ENCODE measurements around the gene CRYGB. TPM values are rescaled to one million over a fixed set of nuclear protein-coding genes. Genes with fewer than 3 reads are reported as not detected.

CRYGB gene
- polyA plus RNA-seq, 1 of the 3 experiments (the other 2 are of a cell fraction) = not detected

DNA sequence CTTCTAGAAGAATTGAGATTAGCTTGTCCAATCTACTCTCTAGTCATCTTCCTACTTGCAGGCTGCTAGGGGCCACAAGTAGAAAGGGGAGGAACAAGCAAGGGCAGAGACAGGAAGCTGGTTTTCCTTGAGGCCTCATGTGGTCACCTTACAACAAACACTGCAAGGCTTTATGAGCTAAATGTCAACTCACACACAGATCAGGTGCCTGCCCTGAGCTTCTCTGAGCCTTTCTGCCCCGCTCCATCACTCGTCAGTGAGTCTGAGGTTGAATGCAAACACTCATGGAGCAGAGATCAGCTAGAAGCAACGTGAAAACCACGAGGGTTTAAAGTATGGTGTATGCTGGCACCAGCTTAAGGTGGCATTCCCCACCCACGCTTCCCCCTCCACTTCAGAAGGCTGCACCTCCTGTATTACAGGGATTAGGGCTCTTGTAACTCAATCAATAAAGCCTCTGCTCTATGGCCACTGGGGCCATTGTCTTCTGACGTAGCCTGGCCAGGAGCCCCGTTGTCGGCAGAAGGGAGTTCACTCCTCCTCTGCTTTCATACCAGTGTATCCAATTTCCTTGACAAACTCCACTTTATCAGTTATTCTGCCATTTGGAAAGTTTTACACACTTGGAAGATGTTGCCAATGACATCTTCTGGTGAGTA, 10.9 kb downstream of the CRYGB start:
- no peaks in the 10 kb centered on the region for H4K20me1 ChIP-seq (ENCODE audit: insufficient read depth)
- H3K27me3 ChIP-seq (ENCODE audit: insufficient read depth) = no peaks in the 10 kb centered on the region
- no peak overlapping the region for H3K27ac ChIP-seq (ENCODE audit: low read depth in 2 of 2, low read length in 1 of 2)
- H3K79me2 ChIP-seq (ENCODE audit: insufficient read depth) = no peaks in the 10 kb centered on the region
- no peak overlapping the region for H3K4me2 ChIP-seq
- no peaks in the 10 kb centered on the region for H3F3A ChIP-seq (replicated peaks; ENCODE audit: insufficient read depth)
- H3K36me3 ChIP-seq (replicated peaks in 1 of 2; ENCODE audit: control insufficient read depth in 1 of 2, insufficient read depth in 2 of 2, low read length in 1 of 2) = no peaks in the 10 kb centered on the region
- no peak overlapping the region for H3K9ac ChIP-seq
- ChIA-PET CTCF (no interaction called here), POLR2A (no interaction called here)
- H2AFZ ChIP-seq (ENCODE audit: low read depth) = no peak overlapping the region
- no peaks in the 10 kb centered on the region for H3K9me3 ChIP-seq
- no peak for DNase-seq
- H3K4me1 ChIP-seq (ENCODE audit: control insufficient read depth in 1 of 2, insufficient read depth in 2 of 2, low read depth in 1 of 2, low read length in 1 of 2) = peaks cover 0 to 14% of the 10 kb centered on the region in 2 experiments; a peak in 2 of 4 replicates
- WGBS (ENCODE audit: low lambda C conversion rate) = 54% methylated on average over 7 of the region's 8 CpGs
- H3K9me2 ChIP-seq = no peaks in the 10 kb centered on the region
- TF ChIP-seq ZBTB33 (IDR thresholded peaks at IDR 0.05; ENCODE audit: borderline replicate concordance, low read depth) (no peak), MAX (IDR thresholded peaks at IDR 0.05; ENCODE audit: low read depth) (no peak), USF2 (IDR thresholded peaks at IDR 0.05; ENCODE audit: borderline replicate concordance, low read depth, low read length) (no peak), FOXJ3 (CRISPR knock-in tag; IDR thresholded peaks at IDR 0.05) (no peak), EP300 (IDR thresholded peaks at IDR 0.05; ENCODE audit: borderline replicate concordance in 1 of 2, low read depth in 1 of 2, low read length in 1 of 2) (no peak), RXRA (IDR thresholded peaks at IDR 0.05; ENCODE audit: borderline replicate concordance, low read depth) (no peak), ELF1 (IDR thresholded peaks at IDR 0.05) (no peak), YY1 (IDR thresholded peaks at IDR 0.05; ENCODE audit: low read depth) (no peak), TCF12 (IDR thresholded peaks at IDR 0.05) (no peak), NRF1 (IDR thresholded peaks at IDR 0.05; ENCODE audit: low read depth, low read length) (no peak), MXI1 (IDR thresholded peaks at IDR 0.05; ENCODE audit: low read depth, low read length) (no peak), CHD2 (IDR thresholded peaks at IDR 0.05; ENCODE audit: low read length, partially characterized antibody) (no peak), FOXM1 (IDR thresholded peaks at IDR 0.05; ENCODE audit: low read depth) (no peak), GATA2 (CRISPR knock-in tag; IDR thresholded peaks at IDR 0.05) (no peak), SIN3A (IDR thresholded peaks at IDR 0.05; ENCODE audit: borderline replicate concordance, low read depth, low read length) (no peak)
- no peak overlapping the region for H3K4me3 ChIP-seq (ENCODE audit: low read depth in 2 of 2, low read length in 1 of 2)

GRCh38 chr2:208130712-208131110, 15.2 kb downstream of the CRYGB start:
- Histone ChIP-seq H3K4me2 (no peak overlapping the region), H3K27ac (ENCODE audit: low read depth in 2 of 2, low read length in 1 of 2) (peak overlapping the region in 1 of 2 experiments; percentile 86; a peak in 3 of 4 replicates), H3K4me3 (ENCODE audit: low read depth in 2 of 2, low read length in 1 of 2) (no peak overlapping the region), H4K20me1 (ENCODE audit: insufficient read depth) (no peaks in the 10 kb centered on the region), H3K9me2 (no peaks in the 10 kb centered on the region), H3K9me3 (no peaks in the 10 kb centered on the region), H3F3A (replicated peaks; ENCODE audit: insufficient read depth) (peaks cover 3% of the 10 kb centered on the region), H3K9ac (no peak overlapping the region), H3K36me3 (replicated peaks in 1 of 2; ENCODE audit: control insufficient read depth in 1 of 2, insufficient read depth in 2 of 2, low read length in 1 of 2) (no peaks in the 10 kb centered on the region), H3K4me1 (ENCODE audit: control insufficient read depth in 1 of 2, insufficient read depth in 2 of 2, low read depth in 1 of 2, low read length in 1 of 2) (peaks cover 0 to 16% of the 10 kb centered on the region in 2 experiments; a peak in 2 of 4 replicates), H3K79me2 (ENCODE audit: insufficient read depth) (no peaks in the 10 kb centered on the region), H2AFZ (ENCODE audit: low read depth) (no peak overlapping the region), H3K27me3 (ENCODE audit: insufficient read depth) (no peaks in the 10 kb centered on the region)
- ChIA-PET POLR2A (no interaction called here), CTCF (interaction anchor here (1.0 to 1.3 kb wide), 3 partner anchors 10 to 28 kb away, joined by 3 to 4 read pairs (median 3); no protein-coding TSS in a partner anchor)
- DNase-seq = no peak
- 93% methylated on average over 6 of the region's 6 CpGs for WGBS (ENCODE audit: low lambda C conversion rate)
- TF ChIP-seq RCOR1 (IDR thresholded peaks at IDR 0.05; ENCODE audit: low read length) = no peak
- no peak for TF ChIP-seq USF1 (IDR thresholded peaks at IDR 0.05; ENCODE audit: borderline replicate concordance, low read depth)
- TF ChIP-seq MXI1 (IDR thresholded peaks at IDR 0.05; ENCODE audit: low read depth, low read length) = no peak
- TF ChIP-seq, protein P1, sequence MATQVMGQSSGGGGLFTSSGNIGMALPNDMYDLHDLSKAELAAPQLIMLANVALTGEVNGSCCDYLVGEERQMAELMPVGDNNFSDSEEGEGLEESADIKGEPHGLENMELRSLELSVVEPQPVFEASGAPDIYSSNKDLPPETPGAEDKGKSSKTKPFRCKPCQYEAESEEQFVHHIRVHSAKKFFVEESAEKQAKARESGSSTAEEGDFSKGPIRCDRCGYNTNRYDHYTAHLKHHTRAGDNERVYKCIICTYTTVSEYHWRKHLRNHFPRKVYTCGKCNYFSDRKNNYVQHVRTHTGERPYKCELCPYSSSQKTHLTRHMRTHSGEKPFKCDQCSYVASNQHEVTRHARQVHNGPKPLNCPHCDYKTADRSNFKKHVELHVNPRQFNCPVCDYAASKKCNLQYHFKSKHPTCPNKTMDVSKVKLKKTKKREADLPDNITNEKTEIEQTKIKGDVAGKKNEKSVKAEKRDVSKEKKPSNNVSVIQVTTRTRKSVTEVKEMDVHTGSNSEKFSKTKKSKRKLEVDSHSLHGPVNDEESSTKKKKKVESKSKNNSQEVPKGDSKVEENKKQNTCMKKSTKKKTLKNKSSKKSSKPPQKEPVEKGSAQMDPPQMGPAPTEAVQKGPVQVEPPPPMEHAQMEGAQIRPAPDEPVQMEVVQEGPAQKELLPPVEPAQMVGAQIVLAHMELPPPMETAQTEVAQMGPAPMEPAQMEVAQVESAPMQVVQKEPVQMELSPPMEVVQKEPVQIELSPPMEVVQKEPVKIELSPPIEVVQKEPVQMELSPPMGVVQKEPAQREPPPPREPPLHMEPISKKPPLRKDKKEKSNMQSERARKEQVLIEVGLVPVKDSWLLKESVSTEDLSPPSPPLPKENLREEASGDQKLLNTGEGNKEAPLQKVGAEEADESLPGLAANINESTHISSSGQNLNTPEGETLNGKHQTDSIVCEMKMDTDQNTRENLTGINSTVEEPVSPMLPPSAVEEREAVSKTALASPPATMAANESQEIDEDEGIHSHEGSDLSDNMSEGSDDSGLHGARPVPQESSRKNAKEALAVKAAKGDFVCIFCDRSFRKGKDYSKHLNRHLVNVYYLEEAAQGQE (IDR thresholded peaks at IDR 0.05; ENCODE audit: low read depth, low read length) = no peak
- TF ChIP-seq ELF1 (IDR thresholded peaks at IDR 0.05) = no peak
- TF ChIP-seq NFIC (IDR thresholded peaks at IDR 0.05; ENCODE audit: borderline replicate concordance) = no peak
- TF ChIP-seq EP300 (IDR thresholded peaks at IDR 0.05; ENCODE audit: borderline replicate concordance in 1 of 2, low read depth in 1 of 2, low read length in 1 of 2) = no peak
- no peak for TF ChIP-seq RFX5 (IDR thresholded peaks at IDR 0.05; ENCODE audit: low read length)
- no peak for TF ChIP-seq SMC3 (IDR thresholded peaks at IDR 0.05; ENCODE audit: low read depth, low read length)
